Activated T-helper 1 cell treated with anti-CD3 and anti-CD28 coated beads, Interleukin-2, amount 50 U/mL, for 16 hours (primary cell): ENCODE measurements around the gene MMGT1.
"Not testable (repeated sequence)": the region's sequence is repeated elsewhere in the genome, so short reads cannot be mapped to it uniquely, and the experiment has no call there.

Experiments
- DNase-seq, 2 donors: peaks; one replicate each; pipeline ENCODE4 v3.0.0-alpha.2; 2020; ENCODE audit warnings: low read depth in 1 of 2, low spot score in 1 of 2

The MMGT1 gene

DNA sequence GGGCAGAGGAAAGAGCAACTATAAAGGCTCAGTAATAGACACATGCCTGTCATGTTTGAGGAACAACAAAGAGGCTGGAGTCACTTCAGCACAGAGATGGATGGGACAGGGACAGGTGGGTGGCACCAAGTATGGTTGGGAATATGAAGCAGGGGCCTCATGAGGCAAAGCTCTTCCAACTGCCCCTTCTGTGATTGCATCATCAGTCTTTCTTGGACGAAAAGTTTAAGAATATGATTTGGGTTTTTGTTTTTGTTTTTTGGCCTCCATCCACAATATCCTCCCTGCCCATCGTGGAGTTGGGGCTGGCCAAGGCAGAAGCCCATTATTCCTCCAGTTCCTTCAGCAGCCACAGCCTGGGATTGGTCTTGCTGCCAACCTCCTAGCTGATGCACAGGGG is 45.9 kb downstream of the MMGT1 start:
- DNase-seq = no peak

DNA sequence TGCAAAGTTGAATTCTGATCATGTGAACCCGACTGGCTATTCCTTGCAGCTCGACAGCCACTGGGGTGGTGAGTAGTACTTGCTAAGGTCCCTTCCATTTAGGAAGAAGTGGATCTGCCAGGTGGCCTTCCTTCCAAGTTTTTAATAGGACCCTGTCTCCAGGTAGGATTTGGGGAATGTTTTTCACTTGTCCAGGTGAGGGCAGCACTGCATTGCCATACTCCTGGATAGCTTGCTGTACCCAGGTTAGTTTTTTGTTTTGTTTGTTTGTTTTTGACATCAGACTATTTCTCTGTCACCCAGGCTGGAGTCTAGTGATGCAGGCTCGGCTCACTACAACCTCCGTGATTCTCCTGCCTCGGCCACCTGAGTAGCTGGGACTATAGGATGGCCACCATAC is 50.4 kb downstream of the MMGT1 start:
- no peak for DNase-seq

- DNase-seq = not testable (repeated sequence)
Observed at GRCh38 chrX:135920516-135920915, 53.3 kb downstream of the MMGT1 start.

GRCh38 chrX:135914404-135914803 is 59.4 kb downstream of the MMGT1 start:
- no peak for DNase-seq
